Anterior cingulate cortex (tissue), 58 donors: ENCODE results near the gene FADD.
A peak's percentile ranks its signal among the peaks of the same experiment; 100 is the strongest.
"Not testable (repeated sequence)": the region's sequence is repeated elsewhere in the genome, so short reads cannot be mapped to it uniquely, and the experiment has no call there.

Source experiments
- DNase-seq, 58 donors: peaks; one replicate each; lab custom pipeline; 2025; lab: John Stamatoyannopoulos, UW

FADD gene

DNA sequence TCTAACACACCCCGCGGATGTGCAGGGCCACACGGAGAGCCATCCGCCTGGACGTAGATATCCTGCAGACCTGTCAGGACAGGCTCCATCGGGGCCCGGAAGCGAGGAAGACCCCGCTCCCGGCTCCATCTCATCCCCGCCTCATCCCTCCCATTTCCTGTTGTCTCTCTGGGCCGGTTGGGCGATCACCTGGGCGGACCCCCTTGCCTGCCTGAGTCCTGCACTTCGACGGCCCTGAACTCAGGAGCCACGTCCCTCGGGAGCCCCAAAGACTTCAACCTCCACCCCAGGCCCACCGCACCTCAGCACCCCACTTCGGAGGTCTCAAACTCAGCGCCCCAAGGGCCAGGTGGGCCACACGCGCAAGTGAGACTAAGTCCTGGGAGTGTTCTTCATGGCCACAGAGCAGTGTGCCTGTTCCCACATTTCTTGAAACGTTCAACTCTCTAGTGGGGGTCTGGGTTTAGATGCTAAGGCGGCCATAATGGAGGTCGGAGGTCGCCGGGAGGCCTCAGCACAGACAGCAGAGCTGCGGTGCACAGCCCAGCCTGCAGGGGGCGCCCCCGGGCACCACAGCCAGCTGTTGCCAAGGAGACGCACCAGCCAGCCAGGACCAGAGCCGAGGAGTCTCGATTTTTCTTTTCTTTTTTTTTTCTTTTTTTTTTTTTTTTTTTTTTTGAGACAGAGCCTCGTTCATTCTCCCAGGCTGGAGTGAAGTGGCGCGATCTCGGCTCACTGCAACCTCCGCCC, 26.0 kb upstream of the FADD start:
- no peak for DNase-seq

DNA sequence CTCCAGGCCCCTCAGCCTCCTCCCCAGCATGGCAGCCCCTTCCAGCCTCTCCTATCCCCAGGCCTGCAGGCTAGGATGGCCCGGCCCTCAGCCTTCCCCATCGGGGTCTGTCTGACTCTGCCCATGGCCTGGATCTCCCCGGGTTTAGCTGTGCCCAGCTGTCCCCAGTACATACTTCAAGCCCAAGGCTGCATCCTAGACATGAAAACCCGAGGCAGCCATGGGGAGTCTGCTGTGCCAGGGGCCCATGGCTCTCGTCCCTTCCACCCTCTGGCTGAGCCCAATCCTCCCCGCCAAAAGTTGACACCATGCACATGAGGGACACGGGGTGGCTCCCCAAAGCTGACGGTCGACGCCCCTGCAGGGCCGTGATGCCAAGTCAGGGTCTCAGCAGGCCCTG, 22.2 kb upstream of the FADD start:
- no peak for DNase-seq

DNA sequence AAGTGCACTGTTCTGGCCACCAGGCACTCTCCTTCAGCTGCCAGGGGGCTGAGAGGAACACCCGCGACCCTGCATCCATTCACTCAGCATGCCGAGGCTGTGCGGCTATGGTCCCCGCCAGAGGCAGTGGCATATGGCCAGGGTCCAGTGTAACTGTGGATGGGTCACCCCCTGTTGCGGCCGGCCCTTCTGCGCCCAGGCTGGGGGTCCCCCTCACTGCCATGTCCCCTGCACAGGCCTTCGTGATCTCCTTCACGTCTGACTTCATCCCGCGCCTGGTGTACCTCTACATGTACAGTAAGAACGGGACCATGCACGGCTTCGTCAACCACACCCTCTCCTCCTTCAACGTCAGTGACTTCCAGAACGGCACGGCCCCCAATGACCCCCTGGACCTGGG, 20.8 kb upstream of the FADD start:
- no peak for DNase-seq

DNA sequence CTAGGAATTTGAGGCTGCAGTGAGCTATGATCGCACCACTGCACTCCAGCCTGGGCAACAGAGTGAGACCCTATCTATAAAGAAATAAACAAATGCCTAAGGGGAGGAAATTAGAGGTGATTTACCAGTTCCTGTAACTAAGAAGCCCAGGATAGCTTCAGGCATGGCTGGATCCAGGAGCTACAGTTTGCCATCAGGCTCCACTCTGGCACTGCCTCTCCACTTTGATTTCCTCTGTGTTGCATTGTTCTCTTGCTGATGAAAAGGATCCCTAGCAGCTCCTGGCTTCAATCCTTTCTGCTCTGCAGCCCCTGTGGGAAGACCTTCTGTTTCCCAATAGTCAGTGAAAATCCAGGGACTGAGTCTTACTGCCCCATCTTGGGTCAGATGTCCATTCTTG, 20.1 kb upstream of the FADD start:
- DNase-seq, result no peak

DNA sequence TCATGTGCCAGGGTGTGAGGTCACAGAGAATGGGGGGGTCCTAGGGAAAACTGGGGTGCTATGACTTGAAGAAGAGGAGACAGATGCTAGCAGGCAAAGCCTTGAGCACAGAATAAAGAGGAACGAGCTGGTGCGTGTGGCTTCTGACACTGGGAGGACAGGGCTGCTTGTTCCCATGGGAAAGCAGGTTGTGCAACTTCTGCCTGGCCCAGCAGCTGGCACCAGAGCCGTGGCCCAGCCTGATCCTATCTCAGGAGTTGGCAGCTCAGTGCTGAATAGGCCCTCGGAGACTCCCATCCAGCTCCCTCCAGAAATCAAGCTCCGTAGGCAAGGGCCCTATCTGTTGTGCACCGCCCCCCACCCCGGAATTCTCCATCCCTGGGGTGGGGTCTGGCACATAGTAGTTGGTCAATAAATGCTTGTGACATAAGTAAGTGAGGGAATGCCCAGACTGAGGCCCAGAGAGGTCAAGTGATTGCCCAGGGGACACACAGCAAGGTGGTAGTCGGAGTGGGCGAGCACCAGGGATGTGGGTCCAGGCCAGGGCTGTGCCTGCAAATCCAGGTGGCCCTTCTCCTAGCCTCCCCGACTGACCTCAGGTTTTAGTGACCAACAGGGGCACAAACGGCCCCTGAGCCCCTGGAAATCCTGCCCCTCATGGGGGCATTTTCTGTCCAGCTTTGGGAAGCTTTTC, 19.5 kb upstream of the FADD start:
- DNase-seq, result no peak

DNA sequence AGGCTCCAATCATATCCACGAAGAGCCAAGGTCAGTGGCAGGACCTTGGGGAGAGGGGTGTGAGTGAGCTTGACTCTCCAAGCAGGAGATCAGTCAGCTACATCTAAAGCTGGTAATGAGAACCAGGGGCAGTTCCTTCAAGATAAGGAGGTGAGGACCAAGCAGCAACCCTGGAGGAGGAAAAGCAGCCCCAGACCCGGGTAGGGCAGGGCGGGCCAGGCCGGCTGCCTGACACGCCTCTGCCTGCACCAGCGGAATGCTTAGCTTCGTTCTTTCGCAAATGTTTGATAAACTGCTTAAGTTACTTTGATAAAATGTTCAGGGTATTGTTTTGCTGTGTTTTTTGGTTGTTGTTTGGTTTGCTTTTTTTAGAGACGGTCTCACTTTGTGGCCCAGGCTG, 18.7 kb upstream of the FADD start:
- no peak for DNase-seq

DNA sequence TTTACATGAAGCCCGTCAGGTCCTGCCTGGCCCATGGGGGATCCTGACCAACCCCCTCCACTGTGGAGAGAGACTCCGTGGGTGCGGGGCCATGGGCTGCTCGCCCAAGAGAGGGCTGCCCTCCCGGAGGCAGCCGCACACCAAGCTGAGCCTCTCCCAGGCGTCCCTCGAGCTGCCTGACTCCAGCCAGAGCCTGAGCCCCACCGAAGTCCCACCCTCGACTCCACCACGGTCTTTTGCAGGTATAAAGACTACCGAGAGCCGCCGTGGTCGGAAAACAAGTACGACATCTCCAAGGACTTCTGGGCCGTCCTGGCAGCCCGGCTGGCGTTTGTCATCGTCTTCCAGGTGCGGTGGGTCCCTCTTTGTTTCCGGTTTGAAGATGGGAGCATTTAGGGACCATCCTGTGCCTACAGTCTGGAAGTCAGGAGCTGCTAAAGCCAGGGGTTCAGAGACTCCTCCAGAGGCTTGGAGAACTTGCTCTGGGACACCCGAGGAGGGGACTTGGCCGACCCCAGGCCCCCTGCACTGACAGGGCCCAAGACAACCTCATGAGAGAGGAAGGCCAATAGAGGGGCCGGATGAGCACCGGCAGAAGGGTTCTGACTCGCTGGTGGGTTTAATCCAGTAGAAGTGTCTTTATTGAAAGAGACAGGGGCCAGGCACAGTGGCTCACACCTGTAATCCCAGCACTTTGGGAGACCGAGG, 17.6 kb upstream of the FADD start:
- DNase-seq, result no peak

DNA sequence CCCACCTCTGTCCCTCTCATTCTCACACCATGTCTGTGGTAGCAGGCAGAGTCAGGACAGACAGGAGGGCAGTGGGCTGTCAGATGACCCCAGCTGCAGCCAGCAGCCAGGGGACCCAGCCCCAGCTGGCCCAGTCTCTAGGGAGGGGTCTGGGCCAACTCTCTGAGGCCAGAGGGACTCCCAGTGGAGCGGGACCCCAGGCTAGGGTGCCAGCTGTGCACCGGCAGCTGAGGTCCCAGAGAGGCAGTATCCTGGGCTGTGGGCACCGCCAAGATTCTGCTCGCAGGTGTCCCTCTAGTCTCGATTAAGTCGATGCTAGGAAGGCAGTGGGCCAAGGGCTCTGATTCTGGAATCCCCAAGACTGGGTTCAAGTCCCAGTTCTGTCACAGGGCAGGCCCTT, 16.7 kb upstream of the FADD start:
- no peak for DNase-seq

DNA sequence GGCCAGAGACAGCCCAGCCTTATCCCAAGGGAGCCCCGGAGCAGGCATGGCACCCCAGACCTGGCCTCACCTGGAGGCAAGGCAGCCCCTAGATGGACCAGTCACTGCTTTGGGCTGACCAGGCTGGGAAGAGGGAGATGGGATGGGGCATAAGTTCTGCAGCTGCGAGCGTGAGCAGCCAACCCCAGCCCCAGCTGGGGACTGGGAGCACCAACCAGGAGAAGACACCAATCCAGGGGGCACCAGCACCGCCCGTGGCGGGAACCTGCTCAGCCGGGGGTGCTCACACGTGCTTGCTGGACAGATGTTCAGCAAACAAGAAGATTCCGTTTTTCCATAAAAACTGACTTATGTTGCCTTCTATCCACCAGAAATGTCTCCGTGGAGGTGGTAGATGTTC, 16.2 kb upstream of the FADD start:
- DNase-seq, result no peak

DNA sequence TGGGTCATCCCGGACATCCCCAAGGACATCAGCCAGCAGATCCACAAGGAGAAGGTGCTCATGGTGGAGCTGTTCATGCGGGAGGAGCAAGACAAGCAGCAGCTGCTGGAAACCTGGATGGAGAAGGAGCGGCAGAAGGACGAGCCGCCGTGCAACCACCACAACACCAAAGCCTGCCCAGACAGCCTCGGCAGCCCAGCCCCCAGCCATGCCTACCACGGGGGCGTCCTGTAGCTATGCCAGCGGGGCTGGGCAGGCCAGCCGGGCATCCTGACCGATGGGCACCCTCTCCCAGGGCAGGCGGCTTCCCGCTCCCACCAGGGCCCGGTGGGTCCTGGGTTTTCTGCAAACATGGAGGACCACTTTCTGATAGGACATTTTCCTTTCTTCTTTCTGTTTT, 15.3 kb upstream of the FADD start:
- no peak for DNase-seq

DNA sequence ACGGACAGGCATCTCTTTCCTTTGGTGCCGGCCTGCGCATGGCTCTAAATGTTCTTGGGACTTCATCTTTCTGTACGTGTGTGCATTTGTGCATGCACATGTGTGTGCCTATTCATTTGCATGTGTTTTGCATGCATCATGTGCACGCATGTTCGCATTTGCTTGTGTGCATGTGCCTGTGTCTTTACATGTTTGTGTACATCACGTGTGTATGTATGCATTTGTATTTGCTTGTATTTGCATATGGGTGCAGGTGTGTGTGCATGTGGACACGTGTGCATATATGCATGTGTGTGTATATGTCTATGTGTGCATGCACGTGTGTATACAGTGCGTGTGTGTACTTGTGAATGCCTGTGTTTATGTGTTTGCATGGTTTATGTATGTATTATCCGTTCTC, 13.5 kb upstream of the FADD start:
- DNase-seq, result no peak

DNA sequence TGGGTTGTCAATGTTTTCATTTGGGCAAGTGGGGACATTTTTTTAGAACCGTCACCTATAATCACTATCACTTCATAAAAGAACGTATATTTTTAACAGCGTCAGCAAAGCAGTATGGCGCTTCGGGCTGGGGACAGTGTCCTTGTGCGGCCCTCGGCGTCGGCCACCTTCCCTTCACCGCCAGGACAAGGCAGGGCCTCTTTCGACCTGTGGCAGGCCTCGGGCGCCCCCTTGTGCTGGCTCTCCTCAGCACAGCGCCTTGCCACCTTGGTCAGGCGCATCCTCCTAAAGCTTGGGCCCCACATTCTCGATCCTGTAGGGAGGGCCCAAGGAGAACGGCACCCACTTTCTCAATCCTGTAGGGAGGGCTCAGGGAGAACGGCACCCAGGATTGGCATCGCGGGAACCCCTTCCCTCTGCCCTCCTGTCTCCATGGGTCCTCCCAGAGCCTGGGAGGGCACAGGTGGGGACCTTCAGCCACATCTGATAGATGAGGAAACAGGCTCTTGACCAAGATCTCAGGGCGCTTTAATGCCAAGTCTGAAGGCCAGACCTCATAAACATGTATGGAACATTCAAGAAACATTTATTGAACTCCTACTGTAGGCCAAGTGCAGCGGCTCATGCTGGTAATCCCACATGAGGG, 11.5 kb upstream of the FADD start:
- peak in 34 of 58 donors; percentile 3 to 69 (median 16) for DNase-seq

DNA sequence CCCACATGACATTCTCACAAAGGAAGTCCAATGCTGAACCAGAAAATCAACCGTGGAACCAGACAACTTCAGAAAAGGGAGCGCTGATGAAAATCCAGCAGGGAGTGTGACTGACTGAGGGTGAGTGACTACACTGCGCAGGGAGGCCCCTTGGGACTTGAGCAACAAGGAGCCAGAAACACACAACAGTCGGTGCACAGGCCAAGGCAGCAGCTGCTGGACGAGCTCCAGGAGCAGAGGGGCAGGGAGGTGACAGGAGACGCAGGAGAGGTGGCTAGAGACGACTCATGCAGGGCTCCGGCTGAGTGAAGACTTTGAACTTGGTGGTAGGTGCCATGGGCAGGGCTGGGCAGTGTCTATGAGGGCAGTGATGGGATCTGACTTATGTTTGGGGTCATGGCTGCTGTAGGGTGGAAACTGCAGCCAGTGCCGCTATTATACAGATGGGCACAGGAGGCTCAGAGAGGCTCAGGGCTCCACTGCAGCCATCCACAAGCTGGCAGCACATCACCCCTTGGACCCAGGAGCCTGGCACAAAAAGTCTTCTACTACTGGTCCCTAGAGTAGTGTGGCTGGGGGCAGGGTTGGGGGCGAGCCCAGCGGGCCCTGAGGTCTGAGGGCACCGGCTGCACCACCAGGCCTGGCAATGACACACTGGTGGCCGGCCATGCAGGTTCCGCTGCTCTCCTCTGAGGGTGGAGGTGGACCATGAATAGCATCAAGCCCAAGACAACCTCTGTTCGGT, 10.3 kb upstream of the FADD start:
- no peak for DNase-seq

DNA sequence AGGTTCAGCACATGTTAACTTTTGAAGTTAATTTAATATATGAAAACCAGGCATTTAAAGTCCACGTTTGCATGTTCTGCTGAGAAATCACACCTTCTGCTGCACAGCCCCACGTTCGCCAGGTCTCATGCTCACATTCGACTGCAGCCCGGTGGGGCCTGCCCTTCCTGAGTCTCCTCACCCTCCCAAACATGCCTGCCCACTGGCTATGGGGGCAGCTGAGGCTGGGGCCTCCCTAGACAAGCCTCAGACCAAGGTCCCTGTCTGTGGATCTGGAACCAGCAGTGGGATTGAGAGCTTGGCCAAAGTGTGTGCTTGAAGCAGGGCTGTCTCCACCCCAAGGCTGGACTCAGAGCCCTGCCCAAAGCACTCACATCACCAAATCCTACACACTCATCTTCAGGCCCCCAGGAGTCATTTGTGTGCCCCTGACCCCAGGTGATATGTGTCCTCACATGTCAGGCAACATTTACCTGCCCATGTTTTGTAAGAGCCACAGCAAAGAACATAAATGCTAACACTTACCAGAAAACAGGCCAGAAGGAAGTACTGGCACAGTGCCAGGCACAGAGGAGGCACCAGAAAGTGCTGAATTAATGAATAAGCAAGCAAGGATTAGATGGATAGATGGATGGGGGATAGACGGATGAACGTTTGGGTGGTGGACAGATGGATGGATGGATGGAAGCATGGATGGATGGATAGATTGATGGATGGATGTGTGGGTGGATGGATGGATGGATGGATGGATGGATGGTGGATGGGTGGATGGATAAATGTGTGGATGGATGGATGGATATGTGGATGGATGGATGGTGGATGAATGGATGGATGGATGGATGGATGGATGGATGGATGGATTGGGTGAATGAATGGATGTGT, 9.4 kb upstream of the FADD start:
- no peak for DNase-seq

DNA sequence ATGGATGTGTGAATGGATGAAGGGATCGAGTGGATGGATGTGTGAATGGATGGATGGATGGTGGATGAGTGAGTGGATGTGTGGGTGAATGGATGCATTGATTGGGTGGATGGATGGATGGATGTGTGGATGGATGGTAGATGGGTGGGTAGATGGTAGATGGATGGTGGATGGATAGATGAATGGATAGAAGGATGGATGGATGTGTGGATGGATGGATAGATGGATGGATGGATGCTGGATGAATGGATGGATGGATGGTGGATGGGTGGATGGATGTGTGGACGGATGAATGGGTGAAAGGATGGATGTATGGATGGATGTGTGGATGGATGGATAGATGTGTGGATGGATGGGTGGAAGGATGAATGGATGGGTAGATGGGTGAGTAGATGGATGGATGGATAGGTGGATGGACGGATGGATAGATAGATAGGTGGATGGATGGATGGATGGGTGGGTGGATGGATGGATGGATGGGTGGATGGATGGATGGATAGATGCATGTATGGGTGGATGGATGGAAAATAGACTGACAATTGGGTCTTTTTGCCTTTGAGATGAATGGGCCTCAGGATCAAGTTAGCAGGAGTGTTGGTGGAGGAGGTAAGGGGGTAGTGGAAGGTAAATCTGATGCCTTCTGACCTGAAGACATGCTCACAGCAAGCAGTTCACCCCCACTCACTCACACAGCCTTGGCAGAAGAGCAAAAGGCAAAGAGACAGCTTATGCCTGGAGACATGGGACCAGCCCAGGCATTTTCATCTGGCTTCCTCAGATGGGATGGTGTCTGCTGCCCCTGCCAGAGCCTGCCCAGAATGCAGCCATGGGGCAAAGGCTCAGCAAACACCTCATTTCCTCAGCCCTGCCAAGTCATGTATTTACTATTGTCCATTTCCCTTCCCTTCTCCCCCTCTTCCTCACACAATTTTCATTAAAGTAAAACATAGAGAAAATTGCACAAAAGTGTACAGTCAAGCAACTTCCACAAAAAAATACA, 8.0 kb upstream of the FADD start:
- no peak for DNase-seq

DNA sequence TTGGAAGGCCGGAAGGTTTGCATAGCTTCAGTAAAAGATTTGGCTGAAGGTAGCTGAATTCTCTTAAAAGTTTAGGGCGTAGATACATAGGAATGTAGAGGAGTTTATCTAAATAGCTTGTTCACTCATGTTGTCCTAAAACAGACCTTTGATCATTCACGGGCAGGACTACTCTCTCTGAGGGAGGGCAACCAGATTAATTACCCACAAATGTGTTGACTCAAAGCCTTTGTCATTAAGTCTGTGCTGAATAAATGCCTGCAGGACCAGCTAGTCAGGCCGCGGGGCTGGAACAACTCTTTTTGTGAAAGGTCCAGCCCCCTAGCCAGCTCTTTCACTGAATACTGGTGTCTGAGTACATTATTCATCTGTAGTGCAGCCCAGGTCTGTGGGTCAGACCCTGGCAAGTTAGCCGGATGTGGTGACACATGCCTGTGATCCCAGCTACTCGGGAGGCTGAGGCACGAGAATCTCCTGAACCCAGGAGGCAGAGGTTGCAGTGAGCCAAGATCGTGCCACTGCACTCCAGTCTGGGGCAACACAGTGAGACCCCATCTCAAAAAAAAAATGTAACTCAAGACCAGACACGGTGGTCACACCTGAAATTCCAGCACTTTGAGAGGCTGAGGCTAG, 2.8 kb upstream of the FADD start:
- no peak for DNase-seq

DNA sequence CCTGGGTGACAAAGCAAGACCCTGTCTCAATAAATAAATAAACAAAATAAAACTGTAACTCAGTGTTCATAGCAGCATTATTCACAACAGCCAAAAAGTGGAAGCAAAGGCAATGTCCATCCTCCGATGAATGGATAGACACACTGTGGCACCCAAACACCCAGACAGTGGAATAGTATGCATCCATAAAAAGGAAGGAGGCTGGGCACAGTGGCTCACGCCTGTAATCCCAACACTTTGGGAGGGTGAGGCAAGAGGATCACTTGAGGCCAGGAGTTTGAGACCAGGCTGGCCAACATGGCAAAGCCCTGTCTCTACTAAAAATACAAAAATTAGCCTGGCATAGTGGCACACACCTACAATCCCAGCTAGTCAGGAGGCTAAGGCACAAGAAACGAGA, 2.0 kb upstream of the FADD start:
- not testable (repeated sequence) for DNase-seq
